Panc1 (cell line): ENCODE results near the gene CBARP. TPM values are rescaled to one million over a fixed set of nuclear protein-coding genes. Genes with fewer than 3 reads are reported as not detected.

ENCODE experiments used
- ATAC-seq: fragments of 200-7000 bp; cut with Tn5 transposase; 2 replicates; pipeline ENCODE4 v1.9.1; 2020; ENCODE audit warnings: mild to moderate bottlenecking, moderate library complexity
- BruUV-seq: library from RNA; stranded (reverse); fragments of 400-500 nt; replicated peaks from 2 replicates; lab custom pipeline; 2021; lab: Mats Ljungman, UMichigan
- CTCF ChIA-PET: fragments of 300-600 bp; sonication (Branson Sonifier 250); formaldehyde crosslinking; loops from one replicate; lab custom pipeline; 2022; ENCODE audit warnings: antibody characterized with exemption; lab: Charles Lee
- POLR2A ChIA-PET: fragments of 300-600 bp; sonication (Branson Sonifier 250); formaldehyde crosslinking; loops from one replicate; lab custom pipeline; 2022; ENCODE audit warnings: antibody characterized with exemption; lab: Charles Lee
- DNase-seq: peaks from one replicate; pipeline ENCODE4 v3.0.0-alpha.2; 2010; ENCODE audit warnings: low read depth, low spot score
- H3K27ac ChIP-seq: 2 replicates; pipeline ENCODE4 v1.5.1; 2011; ENCODE audit warnings: mild to moderate bottlenecking, low read length, inconsistent platforms
- H3K27me3 ChIP-seq: fragments of 200-500 bp; sonication (Bioruptor generic); 2 replicates; pipeline ENCODE4 v1.6.0; 2014; ENCODE audit warnings: low read length, inconsistent platforms; ENCODE audit not compliant: control insufficient read depth, insufficient read depth
- H3K36me3 ChIP-seq: fragments of 200-500 bp; sonication (Bioruptor generic); 2 replicates; pipeline ENCODE4 v1.5.1; 2014; ENCODE audit warnings: inconsistent platforms, mild to moderate bottlenecking, low read length, moderate library complexity; ENCODE audit not compliant: control insufficient read depth, insufficient read depth
- H3K4me1 ChIP-seq: 2 replicates; pipeline ENCODE4 v1.5.1; 2011; ENCODE audit warnings: inconsistent platforms, mild to moderate bottlenecking, low read length, moderate library complexity; ENCODE audit not compliant: control insufficient read depth, insufficient read depth
- H3K4me3 ChIP-seq, 2 experiments: 2 replicates each; pipeline ENCODE4 v1.5.1; 2011 to 2012; ENCODE audit warnings: low read depth in 2 of 2, low read length in 2 of 2, mild to moderate bottlenecking in 2 of 2, inconsistent platforms in 1 of 2, moderate library complexity in 1 of 2
- H3K9me3 ChIP-seq: fragments of 200-500 bp; sonication (Bioruptor generic); 2 replicates; pipeline ENCODE4 v1.5.1; 2014; ENCODE audit warnings: low read depth, mild to moderate bottlenecking, inconsistent platforms, low read length, moderate library complexity; ENCODE audit not compliant: control insufficient read depth, insufficient read depth
- CTCF ChIP-seq: fragments of 450-650 bp; IDR thresholded peaks from 2 replicates; pipeline ENCODE4 v1.5.1; 2017; ENCODE audit warnings: mild to moderate bottlenecking
- POLR2AphosphoS5 ChIP-seq: IDR thresholded peaks from 2 replicates; pipeline ENCODE4 v1.6.1; 2012; ENCODE audit warnings: mild to moderate bottlenecking, low read depth, low read length, moderate library complexity
- REST ChIP-seq, 2 experiments: IDR thresholded peaks; 2 replicates each; pipeline ENCODE4 v1.6.1; 2011 to 2012; ENCODE audit warnings: low read depth in 2 of 2, control low read depth in 1 of 2, low read length in 1 of 2, mild to moderate bottlenecking in 1 of 2, moderate library complexity in 1 of 2; ENCODE audit not compliant: insufficient read depth in 1 of 2
- SIN3A ChIP-seq: IDR thresholded peaks from 2 replicates; pipeline ENCODE4 v1.6.1; 2012; ENCODE audit warnings: low read depth, mild to moderate bottlenecking, low read length, moderate library complexity, borderline replicate concordance; ENCODE audit not compliant: insufficient read depth
- TCF7L2 ChIP-seq: IDR thresholded peaks from 2 replicates; pipeline ENCODE4 v1.6.1; 2011; ENCODE audit warnings: mild to moderate bottlenecking, low read depth, low read length, inconsistent platforms
- in situ Hi-C: cut with HindIII; loops from 2 replicates; pipeline ENCODE4 v1.10.0; 2016; ENCODE audit warnings: low sequenced_read_pairs, low pct_unique_long_range_greater_than_20kb
- intact Hi-C: fragments of 100-400 bp; cut with micrococcal nuclease; formaldehyde crosslinking; loops from one replicate; pipeline ENCODE4 v1.10.0; 2022; ENCODE audit not compliant: unreplicated experiment
- total RNA-seq: library from RNA; stranded (reverse); gene quantifications from one replicate; pipeline ENCODE4 v1.2.1, GENCODE V29; 2021; ENCODE audit not compliant: unreplicated experiment

CBARP gene
- total RNA-seq, 1 experiment from 2014 or later: 14.5 TPM

GRCh38 chr19:1243768-1244692 lies 6.2 kb upstream of the CBARP start:
- H3K27ac ChIP-seq: peak overlapping the region; percentile 80
- BruUV-seq: no TSS peak
- POLR2A ChIA-PET: interaction anchor here (0.6 to 1.0 kb wide), 3 partner anchors 22 to 29 kb away, joined by 4 to 10 read pairs (median 5); partner anchors contain the start of gene CIRBP
- H3K9me3 ChIP-seq: no peaks in the 10 kb centered on the region
- DNase-seq (no peak), ATAC-seq (peak; percentile 31)
- peak overlapping the region; percentile 12 to 70; a peak in 3 of 4 replicates for H3K4me3 ChIP-seq
- CTCF ChIA-PET: interaction anchor here (0.6 to 2.5 kb wide), 9 partner anchors 9 to 189 kb away, joined by 3 to 46 read pairs (median 4); partner anchors contain the start of gene CIRBP
- H3K36me3 ChIP-seq: no peaks in the 10 kb centered on the region; the same call in 1 of the 2 replicates
- in situ Hi-C loops: no loop called here
- H3K27me3 ChIP-seq: no peaks in the 10 kb centered on the region
- H3K4me1 ChIP-seq: peaks cover 34% of the 10 kb centered on the region
- no peak for TF ChIP-seq REST (IDR thresholded peaks at IDR 0.05; ENCODE audit: insufficient read depth in 1 of 2, low read depth in 2 of 2, low read length in 1 of 2)
- no peak; the same call in 1 of the 2 replicates for TF ChIP-seq POLR2AphosphoS5
- peak; percentile 94 for TF ChIP-seq CTCF
- TF ChIP-seq TCF7L2: no peak
- intact Hi-C loops: no loop called here

GRCh38 chr19:1241417-1242095 lies 3.8 kb upstream of the CBARP start, which contains the start of gene ATP5F1D:
Gene ATP5F1D, plus strand, starts transcription at chr19:1241751. Its CDS starts 100 bp downstream, at chr19:1241851.
- peak; percentile 58; the same call in 1 of the 2 replicates for TF ChIP-seq SIN3A
- peak in 1 of 2 experiments; percentile 49; a peak in 1 of 4 replicates for TF ChIP-seq REST (IDR thresholded peaks at IDR 0.05; ENCODE audit: insufficient read depth in 1 of 2, low read depth in 2 of 2, low read length in 1 of 2)
- no peak for TF ChIP-seq TCF7L2
- intact Hi-C loops (no loop called here), in situ Hi-C loops (no loop called here)
- Histone ChIP-seq H3K9me3 (no peaks in the 10 kb centered on the region), H3K36me3 (no peaks in the 10 kb centered on the region; the same call in 1 of the 2 replicates), H3K4me3 (peak within 1 kb of the TSS; percentile 67 to 70), H3K4me1 (peaks cover 42% of the 10 kb centered on the region), H3K27ac (peak within 1 kb of the TSS; percentile 80), H3K27me3 (no peaks in the 10 kb centered on the region)
- CTCF ChIA-PET: interaction anchor here (1.0 kb wide), 1 partner anchor 178 kb away, joined by 4 read pairs; no protein-coding TSS in a partner anchor
- POLR2A ChIA-PET: no interaction called here
- DNase-seq: no peak
- peak; percentile 74 for ATAC-seq
- no TSS peak for BruUV-seq
